Progenitor cell of endocrine pancreas (in vitro differentiated cells): ENCODE results near the gene CDH19. TPM values are rescaled to one million over a fixed set of nuclear protein-coding genes. Genes with fewer than 3 reads are reported as not detected.
A peak's percentile ranks its signal among the peaks of the same experiment; 100 is the strongest.

ENCODE experiments used
- DNase-seq: peaks from one replicate; pipeline ENCODE4 v3.0.0; 2021; ENCODE audit warnings: low spot score; ENCODE audit not compliant: unreplicated experiment
- H3K27ac Mint-ChIP-seq: 2 replicates; pipeline ENCODE4 v1.8.0; 2021; ENCODE audit warnings: mild to moderate bottlenecking, moderate library complexity, mixed read lengths
- H3K27me3 Mint-ChIP-seq: 2 replicates; pipeline ENCODE4 v1.8.0; 2021; ENCODE audit warnings: mixed read lengths
- H3K36me3 Mint-ChIP-seq: 2 replicates; pipeline ENCODE4 v1.8.0; 2022; ENCODE audit warnings: mixed read lengths; ENCODE audit not compliant: insufficient read depth
- H3K4me1 Mint-ChIP-seq: 2 replicates; pipeline ENCODE4 v1.8.0; 2021; ENCODE audit warnings: low read depth, mixed read lengths
- H3K4me3 Mint-ChIP-seq: 2 replicates; pipeline ENCODE4 v1.8.0; 2021; ENCODE audit warnings: low read depth, mild to moderate bottlenecking, moderate library complexity, mixed read lengths
- H3K9me3 Mint-ChIP-seq: 2 replicates; pipeline ENCODE4 v1.8.0; 2021; ENCODE audit warnings: low read depth, mixed read lengths
- CTCF ChIP-seq: fragments of 200-600 bp; sonication (generic); IDR thresholded peaks from one replicate; pipeline ENCODE4 v1.5.0; 2021; ENCODE audit warnings: antibody characterized with exemption, mild to moderate bottlenecking; ENCODE audit not compliant: unreplicated experiment
- total RNA-seq: library from RNA; stranded (reverse); gene quantifications from 2 replicates; pipeline ENCODE4 v1.2.1, GENCODE V29; 2021

Gene CDH19
- total RNA-seq, 1 donor from 2014 or later, result not detected

- no peaks in the 10 kb centered on the region for H3K4me1 Mint-ChIP-seq
- TF ChIP-seq CTCF, result no peak
- H3K27me3 Mint-ChIP-seq, result no peaks in the 10 kb centered on the region
- H3K36me3 Mint-ChIP-seq, result no peaks in the 10 kb centered on the region
- H3K27ac Mint-ChIP-seq, result no peak overlapping the region
- H3K9me3 Mint-ChIP-seq, result no peaks in the 10 kb centered on the region
- no peak overlapping the region for H3K4me3 Mint-ChIP-seq
- no peak for DNase-seq
These were observed 69.8 kb downstream of the CDH19 start for GRCh38 chr18:66534110-66534509.

- peak; percentile 39 for TF ChIP-seq CTCF
- Mint-ChIP-seq H3K4me3 (no peak overlapping the region), H3K36me3 (no peaks in the 10 kb centered on the region), H3K27me3 (no peaks in the 10 kb centered on the region), H3K27ac (no peak overlapping the region), H3K9me3 (no peaks in the 10 kb centered on the region), H3K4me1 (no peaks in the 10 kb centered on the region)
- DNase-seq, result no peak
These were observed 70.2 kb downstream of the CDH19 start for GRCh38 chr18:66533693-66534092.

DNA sequence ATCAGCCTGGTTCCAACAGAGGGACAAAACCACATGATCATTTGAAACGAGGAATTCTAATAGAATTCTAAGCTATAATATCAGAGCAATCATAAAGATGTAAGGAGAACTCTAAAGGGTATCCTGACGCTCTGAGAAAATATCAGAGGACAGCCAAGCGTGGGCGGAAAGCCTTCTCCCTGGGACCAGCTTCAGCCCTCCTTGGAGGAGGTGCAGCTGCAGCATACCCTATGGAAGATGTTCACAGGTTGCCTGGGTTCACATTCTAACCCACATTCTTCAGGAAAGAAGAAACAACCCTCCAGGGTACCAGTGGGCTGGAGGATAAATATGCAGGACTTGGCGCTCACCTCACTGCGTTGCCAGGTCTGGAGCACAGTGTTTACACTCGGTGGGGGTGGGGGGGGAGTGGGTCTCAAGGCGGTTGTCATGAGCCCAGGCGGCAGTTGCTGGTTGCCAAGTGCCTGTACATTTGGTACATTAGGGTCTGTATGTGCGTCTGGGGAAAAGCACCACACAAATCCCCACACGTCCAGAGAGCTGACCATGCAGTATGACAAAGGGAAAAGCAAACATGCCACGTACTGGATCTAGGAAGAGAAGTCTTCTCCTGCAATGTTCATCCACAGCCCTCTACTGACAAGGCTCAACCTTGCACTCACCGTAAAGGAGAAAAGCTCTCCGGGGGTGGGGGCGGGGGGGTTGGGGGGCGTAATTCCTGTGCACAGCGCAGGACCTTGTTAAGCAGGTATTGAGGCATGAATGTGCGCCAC lies 80.5 kb downstream of the CDH19 start:
- no peaks in the 10 kb centered on the region for H3K4me1 Mint-ChIP-seq
- H3K9me3 Mint-ChIP-seq, result no peaks in the 10 kb centered on the region
- no peak overlapping the region for H3K27ac Mint-ChIP-seq
- H3K4me3 Mint-ChIP-seq, result no peak overlapping the region
- no peaks in the 10 kb centered on the region for H3K27me3 Mint-ChIP-seq
- TF ChIP-seq CTCF, result no peak
- no peak for DNase-seq
- H3K36me3 Mint-ChIP-seq, result no peaks in the 10 kb centered on the region

GRCh38 chr18:66513996-66514395 lies 89.9 kb downstream of the CDH19 start:
- H3K4me3 Mint-ChIP-seq, result no peak overlapping the region
- H3K36me3 Mint-ChIP-seq, result no peaks in the 10 kb centered on the region
- no peak overlapping the region for H3K27ac Mint-ChIP-seq
- H3K27me3 Mint-ChIP-seq, result no peaks in the 10 kb centered on the region
- no peaks in the 10 kb centered on the region for H3K9me3 Mint-ChIP-seq
- H3K4me1 Mint-ChIP-seq, result no peaks in the 10 kb centered on the region
- no peak for DNase-seq
- TF ChIP-seq CTCF, result no peak

GRCh38 chr18:66511792-66512191 lies 92.1 kb downstream of the CDH19 start:
- Mint-ChIP-seq H3K36me3 (no peaks in the 10 kb centered on the region), H3K4me1 (peaks cover 5% of the 10 kb centered on the region), H3K27ac (no peak overlapping the region), H3K9me3 (no peaks in the 10 kb centered on the region), H3K4me3 (no peak overlapping the region), H3K27me3 (no peaks in the 10 kb centered on the region)
- TF ChIP-seq CTCF, result no peak
- no peak for DNase-seq
